SK-N-SH treated with all-trans-retinoic acid at 6 μM for 48 hours (cell line): ENCODE measurements around the gene ST6GALNAC4.

Experiments
- PATZ1 ChIP-seq: fragments of 250-450 bp; sonication (Bioruptor Pico); IDR thresholded peaks from 2 replicates; pipeline ENCODE4 v1.8.0; 2020; ENCODE audit warnings: mild to moderate bottlenecking, moderate library complexity, borderline replicate concordance
- ZFP3 ChIP-seq: fragments of 250-450 bp; sonication (Bioruptor Pico); IDR thresholded peaks from 2 replicates; pipeline ENCODE4 v1.5.0; 2020; ENCODE audit warnings: mild to moderate bottlenecking, moderate library complexity
- ZNF565 ChIP-seq: fragments of 450-650 bp; formaldehyde crosslinking; conservative IDR thresholded peaks from 2 replicates; pipeline ENCODE4 v1.5.0; 2020; ENCODE audit warnings: low read depth, mild to moderate bottlenecking, moderate library complexity
- ZNF70 ChIP-seq: fragments of 450-650 bp; formaldehyde crosslinking; IDR thresholded peaks from 2 replicates; pipeline ENCODE4 v1.5.0; 2020; ENCODE audit warnings: mild to moderate bottlenecking, moderate library complexity

- no peak for TF ChIP-seq ZNF565 (CRISPR knock-in tag)
- TF ChIP-seq ZFP3 (CRISPR knock-in tag): no peak
- no peak for TF ChIP-seq ZNF70 (CRISPR knock-in tag)
- no peak for TF ChIP-seq PATZ1 (CRISPR knock-in tag)
These were observed 7.0 kb downstream of the ST6GALNAC4 start for GRCh38 chr9:127909839-127910273.
